HepG2 (cell line): ENCODE measurements around the gene NAIF1. TPM values are rescaled to one million over a fixed set of nuclear protein-coding genes. Genes with fewer than 3 reads are reported as not detected.
A peak's percentile ranks its signal among the peaks of the same experiment; 100 is the strongest.

ENCODE experiments used
- AGO1 ChIP-seq: fragments of 200-400 bp; formaldehyde crosslinking; IDR thresholded peaks from 2 replicates; pipeline ENCODE4 v1.6.1; 2017; ENCODE audit warnings: mild to moderate bottlenecking, low read depth, low read length, moderate library complexity; ENCODE audit not compliant: poor library complexity, severe bottlenecking
- ARID2 ChIP-seq: sonication (generic); formaldehyde crosslinking; IDR thresholded peaks from 2 replicates; pipeline ENCODE4 v1.8.1; 2022; ENCODE audit warnings: mild to moderate bottlenecking, missing genetic modification reagents, borderline replicate concordance
- DPF2 ChIP-seq: sonication (generic); formaldehyde crosslinking; IDR thresholded peaks from 2 replicates; pipeline ENCODE4 v1.4.0; 2020; ENCODE audit warnings: mild to moderate bottlenecking, low read depth, missing genetic modification reagents, borderline replicate concordance
- HMGA1 ChIP-seq: sonication (generic); formaldehyde crosslinking; conservative IDR thresholded peaks from 2 replicates; pipeline ENCODE4 v1.4.0; 2020; ENCODE audit warnings: missing genetic modification reagents
- HNRNPUL1 ChIP-seq: fragments of 200-400 bp; formaldehyde crosslinking; IDR thresholded peaks from 2 replicates; pipeline ENCODE4 v1.6.1; 2017; ENCODE audit warnings: low read depth, mild to moderate bottlenecking, low read length, moderate library complexity
- IKZF4 ChIP-seq: sonication (generic); formaldehyde crosslinking; IDR thresholded peaks from 2 replicates; pipeline ENCODE4 v1.5.1; 2020; ENCODE audit warnings: borderline replicate concordance, mild to moderate bottlenecking, low read depth, missing genetic modification reagents; ENCODE audit errors: not compliant biosample characterization
- NCOR1 ChIP-seq: fragments of 200-600 bp; sonication (generic); IDR thresholded peaks from 2 replicates; pipeline ENCODE4 v1.7.0; 2017; ENCODE audit warnings: antibody characterized with exemption, low read length, borderline replicate concordance
- SMARCC2 ChIP-seq: fragments of 450-650 bp; IDR thresholded peaks from 2 replicates; pipeline ENCODE4 v1.6.1; 2017; ENCODE audit warnings: antibody characterized with exemption, mild to moderate bottlenecking
- U2AF2 ChIP-seq: fragments of 200-400 bp; formaldehyde crosslinking; IDR thresholded peaks from 2 replicates; pipeline ENCODE4 v1.6.1; 2017; ENCODE audit warnings: low read depth, mild to moderate bottlenecking, low read length
- YEATS2 ChIP-seq: sonication (generic); formaldehyde crosslinking; IDR thresholded peaks from 2 replicates; pipeline ENCODE4 v1.4.0; 2020; ENCODE audit warnings: missing genetic modification reagents, borderline replicate concordance
- ZBTB43 ChIP-seq: sonication (generic); formaldehyde crosslinking; conservative IDR thresholded peaks from 2 replicates; pipeline ENCODE4 v1.4.0; 2020; ENCODE audit warnings: missing genetic modification reagents
- ZNF282 ChIP-seq: fragments of 450-650 bp; IDR thresholded peaks from 2 replicates; pipeline ENCODE4 v1.6.1; 2018; ENCODE audit not compliant: partially characterized antibody
- ZNF558 ChIP-seq: sonication (generic); formaldehyde crosslinking; IDR thresholded peaks from 2 replicates; pipeline ENCODE4 v1.9.0; 2022; ENCODE audit warnings: mild to moderate bottlenecking, missing genetic modification reagents, borderline replicate concordance
- ZNF777 ChIP-seq: sonication (generic); formaldehyde crosslinking; IDR thresholded peaks from 2 replicates; pipeline ENCODE4 v1.4.0; 2020; ENCODE audit warnings: missing genetic modification reagents
- ZSCAN31 ChIP-seq: sonication (generic); formaldehyde crosslinking; IDR thresholded peaks from 2 replicates; pipeline ENCODE4 v1.5.0; 2020; ENCODE audit warnings: low read depth, mild to moderate bottlenecking, missing genetic modification reagents
- polyA plus RNA-seq, 8 experiments: library from polyadenylated mRNA; depleted of rRNA in 3 of 8; stranded (reverse) in 7 of 8; unstranded in 1 of 8; fragments of >200 nt; fragmentation: Illumina TruSeq in 4 of 8; extraction: Trizol in 4 of 8; gene quantifications; 2 replicates each; pipeline versions ENCODE4 v1.2.1 to v1.2.3, GENCODE V29; 2011 to 2016; ENCODE audit warnings: low read depth in 4 of 8, missing spikeins in 1 of 8, mixed read lengths in 1 of 8; ENCODE audit not compliant: insufficient read depth in 1 of 8
- total RNA-seq, 5 experiments: library from RNA; depleted of rRNA; stranded (reverse); fragments of >200 nt; fragmentation: Illumina TruSeq; extraction: Trizol; gene quantifications; 2 replicates each; pipeline ENCODE4 v1.2.3, GENCODE V29; 2016; ENCODE audit warnings: low read depth in 1 of 5
- TF ChIP-seq, protein P1 (sequence below): sonication (generic); formaldehyde crosslinking; IDR thresholded peaks from 2 replicates; pipeline ENCODE4 v1.4.0; 2020; ENCODE audit warnings: mild to moderate bottlenecking, missing genetic modification reagents
- TF ChIP-seq, protein P2 (sequence below): sonication (generic); formaldehyde crosslinking; IDR thresholded peaks from 2 replicates; pipeline ENCODE4 v1.4.0; 2020; ENCODE audit warnings: missing genetic modification reagents, borderline replicate concordance
- TF ChIP-seq, protein P3 (sequence below): sonication (generic); formaldehyde crosslinking; IDR thresholded peaks from 2 replicates; pipeline ENCODE4 v1.8.0; 2022; ENCODE audit warnings: low read depth, missing genetic modification reagents
- TF ChIP-seq, protein P4 (sequence below): sonication (generic); formaldehyde crosslinking; IDR thresholded peaks from 2 replicates; pipeline ENCODE4 v1.8.0; 2022; ENCODE audit warnings: missing genetic modification reagents, mild to moderate bottlenecking, moderate library complexity, borderline replicate concordance

NAIF1 gene
- total and polyA plus RNA-seq, 2 of the 13 experiments (the other 11 are each of a cell fraction or from before 2014, with no cell fraction given): 6.0 to 6.9 TPM

GRCh38 chr9:128073253-128073886, 6.2 kb upstream of the NAIF1 start (continued):
- TF ChIP-seq, protein P1, sequence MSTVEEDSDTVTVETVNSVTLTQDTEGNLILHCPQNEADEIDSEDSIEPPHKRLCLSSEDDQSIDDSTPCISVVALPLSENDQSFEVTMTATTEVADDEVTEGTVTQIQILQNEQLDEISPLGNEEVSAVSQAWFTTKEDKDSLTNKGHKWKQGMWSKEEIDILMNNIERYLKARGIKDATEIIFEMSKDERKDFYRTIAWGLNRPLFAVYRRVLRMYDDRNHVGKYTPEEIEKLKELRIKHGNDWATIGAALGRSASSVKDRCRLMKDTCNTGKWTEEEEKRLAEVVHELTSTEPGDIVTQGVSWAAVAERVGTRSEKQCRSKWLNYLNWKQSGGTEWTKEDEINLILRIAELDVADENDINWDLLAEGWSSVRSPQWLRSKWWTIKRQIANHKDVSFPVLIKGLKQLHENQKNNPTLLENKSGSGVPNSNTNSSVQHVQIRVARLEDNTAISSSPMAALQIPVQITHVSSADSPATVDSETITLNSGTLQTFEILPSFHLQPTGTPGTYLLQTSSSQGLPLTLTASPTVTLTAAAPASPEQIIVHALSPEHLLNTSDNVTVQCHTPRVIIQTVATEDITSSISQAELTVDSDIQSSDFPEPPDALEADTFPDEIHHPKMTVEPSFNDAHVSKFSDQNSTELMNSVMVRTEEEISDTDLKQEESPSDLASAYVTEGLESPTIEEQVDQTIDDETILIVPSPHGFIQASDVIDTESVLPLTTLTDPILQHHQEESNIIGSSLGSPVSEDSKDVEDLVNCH: no peak
- TF ChIP-seq ZSCAN31 (CRISPR knock-in tag) (no peak), ARID2 (CRISPR knock-in tag) (no peak), U2AF2 (no peak), ZNF282 (no peak), NCOR1 (peak; percentile 94), ZNF558 (CRISPR knock-in tag) (no peak), YEATS2 (no peak), ZBTB43 (CRISPR knock-in tag) (no peak), SMARCC2 (no peak), DPF2 (peak; percentile 74), HNRNPUL1 (no peak), HMGA1 (CRISPR knock-in tag) (no peak), AGO1 (no peak), IKZF4 (CRISPR knock-in tag) (no peak), ZNF777 (CRISPR knock-in tag) (no peak)
- TF ChIP-seq, protein P2, sequence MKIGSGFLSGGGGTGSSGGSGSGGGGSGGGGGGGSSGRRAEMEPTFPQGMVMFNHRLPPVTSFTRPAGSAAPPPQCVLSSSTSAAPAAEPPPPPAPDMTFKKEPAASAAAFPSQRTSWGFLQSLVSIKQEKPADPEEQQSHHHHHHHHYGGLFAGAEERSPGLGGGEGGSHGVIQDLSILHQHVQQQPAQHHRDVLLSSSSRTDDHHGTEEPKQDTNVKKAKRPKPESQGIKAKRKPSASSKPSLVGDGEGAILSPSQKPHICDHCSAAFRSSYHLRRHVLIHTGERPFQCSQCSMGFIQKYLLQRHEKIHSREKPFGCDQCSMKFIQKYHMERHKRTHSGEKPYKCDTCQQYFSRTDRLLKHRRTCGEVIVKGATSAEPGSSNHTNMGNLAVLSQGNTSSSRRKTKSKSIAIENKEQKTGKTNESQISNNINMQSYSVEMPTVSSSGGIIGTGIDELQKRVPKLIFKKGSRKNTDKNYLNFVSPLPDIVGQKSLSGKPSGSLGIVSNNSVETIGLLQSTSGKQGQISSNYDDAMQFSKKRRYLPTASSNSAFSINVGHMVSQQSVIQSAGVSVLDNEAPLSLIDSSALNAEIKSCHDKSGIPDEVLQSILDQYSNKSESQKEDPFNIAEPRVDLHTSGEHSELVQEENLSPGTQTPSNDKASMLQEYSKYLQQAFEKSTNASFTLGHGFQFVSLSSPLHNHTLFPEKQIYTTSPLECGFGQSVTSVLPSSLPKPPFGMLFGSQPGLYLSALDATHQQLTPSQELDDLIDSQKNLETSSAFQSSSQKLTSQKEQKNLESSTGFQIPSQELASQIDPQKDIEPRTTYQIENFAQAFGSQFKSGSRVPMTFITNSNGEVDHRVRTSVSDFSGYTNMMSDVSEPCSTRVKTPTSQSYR (CRISPR knock-in tag): peak; percentile 95
- TF ChIP-seq, protein P3, sequence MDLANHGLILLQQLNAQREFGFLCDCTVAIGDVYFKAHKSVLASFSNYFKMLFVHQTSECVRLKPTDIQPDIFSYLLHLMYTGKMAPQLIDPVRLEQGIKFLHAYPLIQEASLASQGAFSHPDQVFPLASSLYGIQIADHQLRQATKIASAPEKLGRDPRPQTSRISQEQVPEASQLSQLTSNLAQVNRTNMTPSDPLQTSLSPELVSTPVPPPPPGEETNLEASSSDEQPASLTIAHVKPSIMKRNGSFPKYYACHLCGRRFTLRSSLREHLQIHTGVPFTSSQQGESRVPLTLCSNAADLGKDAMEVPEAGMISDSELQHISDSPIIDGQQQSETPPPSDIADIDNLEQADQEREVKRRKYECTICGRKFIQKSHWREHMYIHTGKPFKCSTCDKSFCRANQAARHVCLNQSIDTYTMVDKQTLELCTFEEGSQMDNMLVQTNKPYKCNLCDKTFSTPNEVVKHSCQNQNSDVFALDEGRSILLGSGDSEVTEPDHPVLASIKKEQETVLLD (CRISPR knock-in tag): no peak
- TF ChIP-seq, protein P4, sequence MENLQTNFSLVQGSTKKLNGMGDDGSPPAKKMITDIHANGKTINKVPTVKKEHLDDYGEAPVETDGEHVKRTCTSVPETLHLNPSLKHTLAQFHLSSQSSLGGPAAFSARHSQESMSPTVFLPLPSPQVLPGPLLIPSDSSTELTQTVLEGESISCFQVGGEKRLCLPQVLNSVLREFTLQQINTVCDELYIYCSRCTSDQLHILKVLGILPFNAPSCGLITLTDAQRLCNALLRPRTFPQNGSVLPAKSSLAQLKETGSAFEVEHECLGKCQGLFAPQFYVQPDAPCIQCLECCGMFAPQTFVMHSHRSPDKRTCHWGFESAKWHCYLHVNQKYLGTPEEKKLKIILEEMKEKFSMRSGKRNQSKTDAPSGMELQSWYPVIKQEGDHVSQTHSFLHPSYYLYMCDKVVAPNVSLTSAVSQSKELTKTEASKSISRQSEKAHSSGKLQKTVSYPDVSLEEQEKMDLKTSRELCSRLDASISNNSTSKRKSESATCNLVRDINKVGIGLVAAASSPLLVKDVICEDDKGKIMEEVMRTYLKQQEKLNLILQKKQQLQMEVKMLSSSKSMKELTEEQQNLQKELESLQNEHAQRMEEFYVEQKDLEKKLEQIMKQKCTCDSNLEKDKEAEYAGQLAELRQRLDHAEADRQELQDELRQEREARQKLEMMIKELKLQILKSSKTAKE (CRISPR knock-in tag): peak; percentile 76
